Cerebellar cortex (tissue), 1 donor: ENCODE measurements around the gene ZNF500.
"Not testable (repeated sequence)": the region's sequence is repeated elsewhere in the genome, so short reads cannot be mapped to it uniquely, and the experiment has no call there.

Experiments used
- DNase-seq: peaks from one replicate; pipeline ENCODE4 v3.0.0-alpha.2; 2015; ENCODE audit warnings: low spot score

The ZNF500 gene

GRCh38 chr16:4796982-4797804 lies 30.2 kb upstream of the ZNF500 start:
- DNase-seq: no peak

- DNase-seq: no peak
These were observed 29.0 kb upstream of the ZNF500 start for GRCh38 chr16:4795828-4796572.

- DNase-seq: no peak
These were observed 28.3 kb upstream of the ZNF500 start, which contains the start of gene SMIM22 for GRCh38 chr16:4795181-4795827. Gene SMIM22, plus strand, starts transcription at chr16:4795369. Its CDS starts 366 bp downstream, at chr16:4795735.

GRCh38 chr16:4792951-4793513 lies 26.1 kb upstream of the ZNF500 start:
- DNase-seq: no peak

GRCh38 chr16:4790871-4791270 lies 23.9 kb upstream of the ZNF500 start:
- DNase-seq: no peak

GRCh38 chr16:4790261-4790660 lies 23.3 kb upstream of the ZNF500 start:
- DNase-seq: no peak

DNA sequence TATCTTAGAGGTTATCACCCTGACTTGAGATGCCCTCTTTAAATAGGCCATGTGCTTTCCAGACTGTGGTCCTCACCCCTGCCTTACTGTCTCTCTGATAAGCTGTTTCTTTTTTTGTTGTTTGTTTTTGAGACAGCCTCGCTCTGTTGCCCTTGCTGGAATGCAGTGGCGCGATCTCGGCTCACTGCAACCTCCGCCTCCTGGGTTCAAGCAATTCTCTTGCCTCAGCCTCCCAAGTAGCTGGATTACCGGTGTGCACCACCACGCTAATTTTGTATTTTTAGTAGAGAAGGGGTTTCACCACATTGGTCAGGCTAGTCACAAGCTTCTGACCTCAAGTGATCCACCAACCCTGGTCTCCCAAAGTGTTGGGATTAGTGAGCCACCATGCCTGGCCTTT lies 21.9 kb upstream of the ZNF500 start:
- DNase-seq: no peak

GRCh38 chr16:4788489-4788889 lies 21.5 kb upstream of the ZNF500 start:
- DNase-seq: no peak

- no peak for DNase-seq
These were observed 20.9 kb upstream of the ZNF500 start, which contains the start of gene SEPTIN12 for GRCh38 chr16:4787627-4788482. Gene SEPTIN12, minus strand, starts transcription at chr16:4788345. Its CDS starts 700 bp downstream, at chr16:4787645.

GRCh38 chr16:4787068-4787467 lies 20.1 kb upstream of the ZNF500 start:
- DNase-seq: no peak

GRCh38 chr16:4785758-4786433 lies 18.9 kb upstream of the ZNF500 start:
- no peak for DNase-seq

GRCh38 chr16:4784444-4784987 lies 17.6 kb upstream of the ZNF500 start:
- not testable (repeated sequence) for DNase-seq

DNA sequence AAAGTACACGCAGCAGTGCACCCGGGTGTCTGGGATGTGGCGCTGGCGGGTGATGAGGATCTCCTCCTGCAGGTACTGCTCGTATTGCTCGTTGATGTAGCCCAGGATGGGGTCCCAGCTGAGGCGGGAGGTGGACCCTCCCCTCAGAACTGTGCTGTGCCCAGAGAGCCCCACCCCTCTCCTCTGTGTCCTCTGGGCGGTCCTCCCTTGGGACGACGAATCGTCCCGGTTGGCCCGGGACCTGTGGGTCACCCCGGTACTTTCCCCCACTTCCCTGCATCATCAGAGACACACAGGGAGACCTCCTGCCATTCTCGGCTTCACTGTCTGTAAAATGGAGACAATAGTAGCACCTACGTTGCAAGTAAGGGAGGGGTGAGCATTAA lies 17.0 kb upstream of the ZNF500 start:
- DNase-seq: no peak

- DNase-seq: no peak
These were observed 16.4 kb upstream of the ZNF500 start for GRCh38 chr16:4783251-4783950.

GRCh38 chr16:4780235-4780634 lies 13.3 kb upstream of the ZNF500 start:
- DNase-seq: no peak

DNA sequence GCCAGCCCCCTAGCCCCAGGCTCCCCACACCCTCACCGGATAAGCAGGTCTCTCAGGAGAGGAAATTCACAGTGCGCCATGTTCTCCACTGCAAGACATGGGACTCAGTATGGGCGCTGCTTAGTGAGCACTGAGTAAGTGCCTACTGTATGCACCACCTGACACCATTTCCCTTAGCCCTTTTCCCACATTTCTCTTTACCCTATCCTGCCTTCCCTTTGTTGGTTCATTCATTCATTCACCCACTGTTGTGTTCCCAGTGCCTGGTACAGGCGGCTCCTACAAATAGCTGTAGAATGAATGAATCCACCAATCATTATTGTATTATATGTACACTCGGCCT lies 11.1 kb upstream of the ZNF500 start:
- no peak for DNase-seq

DNA sequence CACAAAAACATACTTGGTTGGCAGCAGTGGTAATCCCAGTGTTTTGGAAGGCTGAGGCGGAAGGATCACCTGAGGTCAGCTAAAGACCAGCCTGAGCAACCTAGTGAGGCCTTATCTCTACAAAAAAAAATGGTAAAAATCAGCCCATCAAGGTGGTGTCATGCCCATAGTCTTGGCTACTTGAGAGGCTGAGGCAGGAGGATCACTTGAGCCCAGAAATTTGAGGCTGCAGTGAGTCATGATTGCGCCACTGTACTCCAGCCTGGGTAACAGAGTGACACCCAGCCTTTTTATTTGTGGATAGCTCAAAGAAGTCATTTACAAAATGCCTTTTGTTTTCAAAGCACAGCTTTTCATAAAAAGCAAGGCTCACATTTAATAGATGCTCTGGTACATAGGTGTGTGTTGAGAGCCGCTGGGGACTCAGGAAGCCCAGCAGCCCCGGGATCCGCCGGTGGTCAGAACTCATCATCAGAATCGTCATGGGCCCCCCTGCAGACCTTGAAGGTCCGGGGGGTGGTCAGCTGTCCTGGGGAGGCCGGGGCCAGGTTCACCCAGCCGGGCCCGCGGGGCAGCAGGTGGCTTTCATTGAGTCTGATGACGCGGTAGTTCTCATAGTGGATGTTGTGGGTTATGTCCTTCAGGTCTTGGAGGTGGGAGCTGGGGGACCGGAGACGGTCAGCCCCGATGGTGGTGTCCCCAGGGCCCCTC lies 10.5 kb upstream of the ZNF500 start:
- DNase-seq: no peak

DNA sequence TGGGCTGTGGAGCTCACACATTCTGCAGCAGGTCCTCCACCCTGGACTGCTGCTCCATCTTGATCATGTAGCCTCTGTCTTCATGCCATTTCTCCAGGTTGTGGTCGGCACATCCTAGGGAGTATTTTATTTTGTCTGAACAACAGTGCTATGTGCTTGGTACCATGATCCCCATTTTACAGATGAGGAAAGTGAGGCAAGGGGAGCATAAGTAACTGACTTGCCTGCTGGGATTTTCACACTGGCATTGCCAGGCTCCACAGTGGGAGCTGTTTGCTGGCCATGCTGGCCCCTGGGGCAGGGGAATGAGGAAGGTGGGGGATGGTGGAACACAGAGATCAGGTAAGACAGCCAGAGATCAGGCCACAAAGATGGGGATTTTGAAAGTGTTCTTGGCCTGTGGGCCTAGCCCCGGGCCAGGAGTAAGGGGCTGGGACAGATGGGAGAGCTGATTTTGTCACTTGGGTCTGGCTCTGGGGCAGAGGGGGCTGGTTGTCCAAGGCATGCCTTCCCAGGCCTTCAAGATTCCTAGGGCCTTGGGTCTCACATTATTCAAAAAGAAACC lies 9.3 kb upstream of the ZNF500 start:
- no peak for DNase-seq

DNA sequence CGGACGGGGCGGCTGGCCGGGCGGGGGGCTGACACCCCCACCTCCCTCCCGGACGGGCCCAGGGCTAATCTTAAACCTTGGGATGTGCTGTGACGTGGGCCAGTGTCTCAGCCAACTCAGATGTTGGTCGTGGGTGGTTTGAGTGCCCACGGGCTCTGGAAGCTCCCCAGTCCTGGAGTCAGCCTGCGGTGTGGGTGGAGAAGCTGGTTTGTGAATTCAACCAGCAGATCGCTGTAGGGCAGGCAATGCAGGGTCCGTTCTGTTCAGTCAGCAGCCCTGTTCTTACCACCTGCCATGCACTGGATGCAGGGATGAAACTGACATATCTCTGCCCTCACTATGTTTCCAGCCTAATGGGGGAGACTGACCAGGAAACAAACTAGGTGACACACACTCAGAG lies 8.0 kb upstream of the ZNF500 start:
- no peak for DNase-seq
